ENCODE results near the gene ZNF608. TPM values are rescaled to one million over a fixed set of nuclear protein-coding genes. Genes with fewer than 3 reads are reported as not detected.

ZNF608 gene
- total RNA-seq, 2 donors from 2014 or later = 22.6 to 25.3 TPM

DNA sequence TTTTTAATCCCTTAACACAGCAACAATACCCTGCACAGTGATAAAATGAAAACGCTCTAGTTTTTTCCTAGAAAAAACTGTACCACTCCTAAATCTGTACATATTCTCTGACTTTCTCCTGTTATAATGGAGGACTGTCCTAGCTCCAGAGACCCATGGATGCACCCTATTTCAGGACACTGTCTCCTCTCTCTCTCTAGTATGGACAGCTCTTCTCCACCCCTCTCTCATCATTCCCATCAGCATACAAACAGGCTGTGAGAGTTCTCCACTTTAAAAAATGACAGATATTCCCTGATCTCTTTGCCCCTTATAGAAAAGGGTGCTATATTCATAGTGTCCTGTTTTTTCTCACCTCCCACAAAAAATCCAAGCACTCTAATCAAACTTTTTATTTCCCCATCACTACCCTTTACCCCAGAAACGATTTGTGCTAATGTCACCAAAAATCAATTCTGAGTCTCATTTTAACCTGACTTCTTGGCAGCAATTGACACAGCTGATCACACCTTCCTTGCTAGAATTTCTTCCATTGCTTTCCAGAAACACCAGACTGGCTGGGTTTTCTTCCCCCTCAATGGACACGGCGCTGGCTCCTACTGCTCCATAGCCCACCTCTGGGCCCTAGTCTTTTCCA is 20.7 kb downstream of the ZNF608 start:
- no peaks in the 10 kb centered on the region for H3K9me3 ChIP-seq
- 81% methylated on average over 4 of the region's 4 CpGs for WGBS
- TF ChIP-seq POLR2A (IDR thresholded peaks at IDR 0.05) (no peak), POLR2AphosphoS5 (IDR thresholded peaks at IDR 0.05) (no peak)
- TF ChIP-seq, protein P1, sequence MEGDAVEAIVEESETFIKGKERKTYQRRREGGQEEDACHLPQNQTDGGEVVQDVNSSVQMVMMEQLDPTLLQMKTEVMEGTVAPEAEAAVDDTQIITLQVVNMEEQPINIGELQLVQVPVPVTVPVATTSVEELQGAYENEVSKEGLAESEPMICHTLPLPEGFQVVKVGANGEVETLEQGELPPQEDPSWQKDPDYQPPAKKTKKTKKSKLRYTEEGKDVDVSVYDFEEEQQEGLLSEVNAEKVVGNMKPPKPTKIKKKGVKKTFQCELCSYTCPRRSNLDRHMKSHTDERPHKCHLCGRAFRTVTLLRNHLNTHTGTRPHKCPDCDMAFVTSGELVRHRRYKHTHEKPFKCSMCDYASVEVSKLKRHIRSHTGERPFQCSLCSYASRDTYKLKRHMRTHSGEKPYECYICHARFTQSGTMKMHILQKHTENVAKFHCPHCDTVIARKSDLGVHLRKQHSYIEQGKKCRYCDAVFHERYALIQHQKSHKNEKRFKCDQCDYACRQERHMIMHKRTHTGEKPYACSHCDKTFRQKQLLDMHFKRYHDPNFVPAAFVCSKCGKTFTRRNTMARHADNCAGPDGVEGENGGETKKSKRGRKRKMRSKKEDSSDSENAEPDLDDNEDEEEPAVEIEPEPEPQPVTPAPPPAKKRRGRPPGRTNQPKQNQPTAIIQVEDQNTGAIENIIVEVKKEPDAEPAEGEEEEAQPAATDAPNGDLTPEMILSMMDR (IDR thresholded peaks at IDR 0.05) = no peak
- intact Hi-C loops (cut with DNase I) = no loop called here
- no peak for DNase-seq (ENCODE audit: low spot score)
- no peaks in the 10 kb centered on the region for H3K27me3 ChIP-seq (replicated peaks; ENCODE audit: insufficient read depth)
- no peaks in the 10 kb centered on the region for H3K4me1 ChIP-seq (replicated peaks)
- H3K36me3 ChIP-seq = no peaks in the 10 kb centered on the region
- no peak overlapping the region for H3K4me3 ChIP-seq
- no peak overlapping the region for H3K27ac ChIP-seq

DNA sequence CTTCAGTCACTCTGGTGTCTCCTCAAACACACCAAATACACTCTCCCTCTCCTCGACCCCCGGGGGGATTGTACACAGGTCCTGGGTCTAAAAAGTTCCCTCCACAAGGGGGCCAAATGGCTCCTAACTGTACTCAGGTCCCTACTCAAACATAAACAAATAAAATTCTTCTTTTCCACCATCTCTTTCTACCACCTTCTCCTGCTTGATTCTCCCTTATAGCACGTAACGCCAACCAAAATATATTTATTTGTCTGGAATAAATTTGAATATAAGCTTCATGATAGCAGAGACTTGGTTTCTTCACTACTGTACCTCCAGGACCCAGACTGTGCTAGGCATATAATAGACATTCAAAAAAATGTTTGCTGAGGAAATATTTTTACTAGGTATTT is 21.4 kb downstream of the ZNF608 start:
- no peaks in the 10 kb centered on the region for H3K4me1 ChIP-seq (replicated peaks)

DNA sequence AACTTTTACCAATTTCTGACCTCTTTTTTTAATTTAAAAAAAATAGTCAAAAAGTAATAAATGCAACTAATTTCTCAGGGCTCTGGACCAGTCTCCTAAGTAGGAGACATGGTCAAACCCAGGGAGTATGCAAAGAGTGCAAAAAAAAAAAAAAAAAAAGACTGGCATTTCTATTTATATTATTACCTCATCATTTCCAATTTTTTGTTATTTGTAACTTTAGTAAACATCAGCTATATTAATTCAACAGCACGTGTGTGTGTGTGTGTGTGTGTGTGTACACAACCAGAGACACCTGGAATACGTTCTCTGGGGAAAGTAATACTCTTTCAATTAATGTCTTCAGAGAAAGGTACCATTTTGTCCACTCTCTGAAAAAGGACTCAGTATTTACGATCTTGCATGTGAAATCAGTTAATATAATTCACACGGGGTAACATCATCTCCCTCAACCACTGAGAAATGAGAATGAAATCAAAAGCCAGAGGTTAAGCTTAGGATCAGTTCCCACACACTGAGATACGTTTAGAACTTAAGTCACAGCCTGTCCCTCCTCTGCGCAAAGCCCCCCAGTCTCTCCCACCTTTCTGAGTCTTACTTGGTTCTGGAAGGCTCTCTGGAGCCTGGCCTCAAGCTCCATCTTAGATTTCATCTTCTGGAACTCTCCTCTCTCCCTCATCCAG is 21.9 kb downstream of the ZNF608 start:
- WGBS = 93% methylated on average over 6 of the region's 6 CpGs
- no peak overlapping the region for H3K4me3 ChIP-seq
- intact Hi-C loops (cut with DNase I) = no loop called here
- no peaks in the 10 kb centered on the region for H3K9me3 ChIP-seq
- no peak for TF ChIP-seq POLR2AphosphoS5 (IDR thresholded peaks at IDR 0.05)
- TF ChIP-seq POLR2A (IDR thresholded peaks at IDR 0.05) = no peak
- no peak for DNase-seq (ENCODE audit: low spot score)
- H3K4me1 ChIP-seq (replicated peaks) = no peaks in the 10 kb centered on the region
- no peak overlapping the region for H3K27ac ChIP-seq
- H3K27me3 ChIP-seq (replicated peaks; ENCODE audit: insufficient read depth) = no peaks in the 10 kb centered on the region
- no peaks in the 10 kb centered on the region for H3K36me3 ChIP-seq

More for the DNA sequence above, 21.4 kb downstream of the ZNF608 start:
- intact Hi-C loops (cut with DNase I) = no loop called here
- no peak for TF ChIP-seq POLR2AphosphoS5 (IDR thresholded peaks at IDR 0.05)
- TF ChIP-seq, protein P1 (IDR thresholded peaks at IDR 0.05) = no peak
- no peak for TF ChIP-seq POLR2A (IDR thresholded peaks at IDR 0.05)
- Histone ChIP-seq H3K4me3 (no peak overlapping the region), H3K27me3 (replicated peaks; ENCODE audit: insufficient read depth) (no peaks in the 10 kb centered on the region), H3K27ac (no peak overlapping the region), H3K36me3 (no peaks in the 10 kb centered on the region), H3K9me3 (no peaks in the 10 kb centered on the region)
- no peak for DNase-seq (ENCODE audit: low spot score)
- WGBS = 67% methylated on average over 4 of the region's 4 CpGs

DNA sequence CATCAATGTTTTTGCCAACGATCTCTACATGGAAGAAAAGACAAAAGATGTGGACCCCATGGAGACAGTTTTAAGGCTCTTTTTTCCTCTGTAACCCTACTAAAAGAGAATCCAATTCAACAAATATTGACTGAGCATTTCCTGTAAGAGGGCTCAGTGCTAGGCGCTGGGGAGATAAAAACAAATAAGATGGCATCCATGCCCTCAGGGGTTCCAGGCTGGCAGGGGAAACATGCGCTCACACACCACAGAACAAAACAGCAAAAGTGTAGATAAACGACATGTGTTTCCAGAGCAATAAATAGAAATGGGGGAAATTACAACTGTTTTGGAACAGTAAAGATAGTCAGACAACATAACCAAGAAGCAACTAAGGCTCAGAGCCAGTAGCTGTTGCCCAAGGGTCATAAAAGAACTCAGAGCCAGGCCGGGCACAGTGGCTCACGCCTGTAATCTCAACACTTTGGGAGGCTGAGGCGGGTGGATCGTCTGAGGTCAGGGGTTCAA is 25.2 kb downstream of the ZNF608 start:
- Histone ChIP-seq H3K27me3 (replicated peaks; ENCODE audit: insufficient read depth) (no peaks in the 10 kb centered on the region), H3K4me3 (no peak overlapping the region), H3K4me1 (replicated peaks) (no peaks in the 10 kb centered on the region), H3K36me3 (no peaks in the 10 kb centered on the region), H3K27ac (no peak overlapping the region), H3K9me3 (no peaks in the 10 kb centered on the region)
- no peak for DNase-seq (ENCODE audit: low spot score)
- intact Hi-C loops (cut with DNase I) = no loop called here
- 77% methylated on average over 8 of the region's 8 CpGs for WGBS
- TF ChIP-seq, protein P1 (IDR thresholded peaks at IDR 0.05) = no peak
- TF ChIP-seq POLR2AphosphoS5 (IDR thresholded peaks at IDR 0.05) (no peak), POLR2A (IDR thresholded peaks at IDR 0.05) (no peak)

DNA sequence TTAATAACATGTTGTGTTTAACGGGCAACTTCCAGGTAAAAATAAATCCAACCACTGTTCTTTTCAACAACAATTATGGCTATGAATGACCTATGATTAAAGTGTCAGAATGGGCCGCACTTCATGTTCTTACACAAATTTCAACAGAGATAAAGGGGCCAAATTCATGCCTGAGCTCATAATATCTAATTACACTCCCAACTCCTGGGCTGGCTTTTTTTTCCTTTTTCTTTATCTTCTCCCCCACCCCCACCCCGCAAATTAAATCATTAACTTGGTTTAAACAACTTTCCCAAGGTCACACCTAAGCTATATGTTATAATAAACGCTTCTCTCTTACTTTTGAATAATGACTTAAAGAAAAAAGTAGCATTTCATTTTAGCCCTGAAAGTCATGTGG is 25.8 kb downstream of the ZNF608 start:
- Histone ChIP-seq H3K27ac (no peak overlapping the region), H3K27me3 (replicated peaks; ENCODE audit: insufficient read depth) (no peaks in the 10 kb centered on the region), H3K4me1 (replicated peaks) (no peaks in the 10 kb centered on the region), H3K36me3 (no peaks in the 10 kb centered on the region), H3K9me3 (no peaks in the 10 kb centered on the region), H3K4me3 (no peak overlapping the region)
- intact Hi-C loops (cut with DNase I) = no loop called here
- DNase-seq (ENCODE audit: low spot score) = no peak
- WGBS = 78% methylated on average over 4 of the region's 4 CpGs
- TF ChIP-seq, protein P1 (IDR thresholded peaks at IDR 0.05) = no peak
- TF ChIP-seq POLR2A (IDR thresholded peaks at IDR 0.05) (no peak), POLR2AphosphoS5 (IDR thresholded peaks at IDR 0.05) (no peak)
